GM19324 (cell line): ENCODE results near the gene ZEB1.
"Not testable (repeated sequence)": the region's sequence is repeated elsewhere in the genome, so short reads cannot be mapped to it uniquely, and the experiment has no call there.

Source experiments
- ATAC-seq: cut with Tn5 transposase; IDR thresholded peaks from one replicate; pipeline ENCODE4 v1.9.1; 2021; ENCODE audit warnings: mild to moderate bottlenecking, moderate library complexity; ENCODE audit not compliant: unreplicated experiment, low FRiP score

ZEB1 gene

GRCh38 chr10:31568252-31568861 is 249.3 kb downstream of the ZEB1 start:
- ATAC-seq: not testable (repeated sequence)

DNA sequence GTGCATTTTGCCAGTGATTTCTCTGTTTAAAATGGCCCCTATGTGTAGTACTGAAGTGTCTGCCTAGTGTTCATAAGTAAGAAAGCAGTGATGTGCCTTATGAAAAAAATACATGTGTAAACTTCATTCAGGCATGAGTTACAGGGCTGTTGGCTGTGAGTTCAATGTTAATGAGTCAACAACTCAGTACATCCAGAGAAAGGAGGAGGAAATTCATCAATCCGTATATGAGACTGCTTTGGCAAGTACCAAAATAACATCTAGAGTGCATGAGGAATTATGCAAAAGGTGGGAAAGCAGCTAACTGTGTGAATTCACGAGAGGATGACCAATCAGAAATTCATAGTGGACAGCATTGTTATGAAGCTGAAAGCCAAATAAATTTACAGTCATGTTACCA is 255.6 kb downstream of the ZEB1 start:
- ATAC-seq: no peak

DNA sequence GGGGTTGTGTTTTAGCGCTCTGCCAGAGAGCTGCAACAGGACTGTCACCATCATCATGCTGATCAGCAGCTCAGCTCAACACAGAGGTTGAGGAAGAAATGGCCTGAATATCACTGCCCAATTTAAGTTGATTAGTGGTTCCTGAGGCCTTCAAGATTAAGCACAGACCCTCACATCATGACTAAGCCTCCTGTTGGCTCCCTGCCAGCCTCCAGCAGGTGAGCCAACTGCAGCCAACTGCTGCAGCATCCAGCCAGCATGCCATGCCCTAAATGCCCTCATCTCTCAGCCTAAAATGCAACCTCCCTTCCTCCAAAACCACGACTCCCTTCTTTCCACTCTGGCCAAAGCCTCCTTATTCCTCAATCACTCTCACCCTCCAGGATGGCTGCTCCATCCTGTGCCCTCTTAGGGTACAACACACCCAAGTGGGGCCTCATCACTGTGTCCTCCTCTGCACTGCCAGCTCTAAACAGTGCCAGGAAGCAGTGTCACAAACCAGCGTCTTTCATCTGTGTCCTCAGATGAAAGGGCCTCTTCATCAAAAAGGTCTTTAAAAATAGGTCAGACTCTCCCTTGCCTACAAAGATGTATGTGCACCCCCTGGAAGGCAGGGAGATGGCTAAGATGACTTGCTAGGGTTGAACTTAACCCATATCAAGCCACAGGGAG is 259.3 kb downstream of the ZEB1 start:
- no peak for ATAC-seq

- no peak for ATAC-seq
Observed at GRCh38 chr10:31578951-31579350, 259.9 kb downstream of the ZEB1 start.
